ENCODE data around the gene VPS35. TPM values are rescaled to one million over a fixed set of nuclear protein-coding genes. Genes with fewer than 3 reads are reported as not detected.

The VPS35 gene
- total and polyA plus RNA-seq, 11 donors = 16.7 to 118 (median 84.4) TPM

GRCh38 chr16:46719528-46719927 lies 30.6 kb upstream of the VPS35 start:
- ATAC-seq (no peak), DNase-seq (no peak)
- Histone ChIP-seq H3K9me3 (no peaks in the 10 kb centered on the region), H3K27ac (no peak overlapping the region), H3K27me3 (no peaks in the 10 kb centered on the region), H3K4me1 (peaks cover 0 to 25% (median 7%) of the 10 kb centered on the region in 12 donors), H3K4me3 (no peak overlapping the region), H3K36me3 (peaks cover 0 to 79% (median 6%) of the 10 kb centered on the region in 9 donors)
- 82 to 87% (median 85%) methylated on average over 6 of the region's 6 CpGs for WGBS, 4 donors
- TF ChIP-seq CTCF (IDR thresholded peaks at IDR 0.05) (no peak), POLR2A (IDR thresholded peaks at IDR 0.05) (no peak)
- intact Hi-C loops (cut with DNase I) = no loop called here

DNA sequence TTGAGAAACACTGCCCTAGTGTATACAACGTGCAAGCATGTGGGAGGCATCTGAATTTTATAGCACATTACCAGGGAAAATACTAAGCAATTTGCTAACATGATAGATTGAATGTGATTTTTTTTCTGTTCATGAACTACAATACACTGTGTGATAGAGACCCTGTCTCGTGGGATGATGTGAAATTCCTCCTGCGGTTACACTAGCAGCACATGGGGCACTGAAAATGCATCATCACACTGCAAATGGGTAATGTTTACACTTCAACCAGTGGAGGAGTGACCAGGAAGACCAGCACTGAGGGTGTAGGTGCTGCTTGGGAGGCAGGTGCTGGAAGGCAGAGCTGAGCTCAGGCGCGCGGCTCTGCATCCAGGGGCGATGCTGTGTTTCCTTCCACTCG lies 29.2 kb upstream of the VPS35 start:
- intact Hi-C loops (cut with DNase I) = no loop called here
- TF ChIP-seq CTCF (IDR thresholded peaks at IDR 0.05) = no peak
- TF ChIP-seq POLR2A (IDR thresholded peaks at IDR 0.05) = no peak
- ATAC-seq (no peak), DNase-seq (no peak)
- H3K27ac ChIP-seq = no peak overlapping the region
- no peaks in the 10 kb centered on the region for H3K27me3 ChIP-seq
- peaks cover 0 to 66% (median 6%) of the 10 kb centered on the region in 9 donors for H3K36me3 ChIP-seq
- peaks cover 0 to 38% (median 12%) of the 10 kb centered on the region in 12 donors for H3K4me1 ChIP-seq
- H3K9me3 ChIP-seq = no peaks in the 10 kb centered on the region
- H3K4me3 ChIP-seq = no peak overlapping the region
- 74 to 81% (median 77%) methylated on average over 8 of the region's 8 CpGs for WGBS, 4 donors

DNA sequence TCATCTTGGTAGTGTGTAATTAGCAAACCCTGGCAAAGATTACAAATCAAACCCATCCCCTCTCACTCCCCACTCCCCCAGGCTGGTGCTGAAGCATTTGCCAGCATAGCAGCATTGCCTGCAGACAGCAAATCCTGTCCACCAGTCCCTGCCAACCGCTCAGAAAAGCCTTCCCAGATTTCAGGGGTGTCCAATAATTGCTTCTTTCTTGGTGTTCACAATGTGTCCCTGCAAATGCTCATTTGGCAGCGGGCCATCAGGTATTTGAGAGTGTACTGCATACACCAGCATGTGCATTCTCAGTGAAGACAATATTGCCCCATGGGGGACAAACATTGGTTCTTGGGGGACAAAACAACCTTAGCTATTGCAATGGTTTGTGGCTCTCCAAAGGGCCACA lies 28.7 kb upstream of the VPS35 start:
- intact Hi-C loops (cut with DNase I) = no loop called here

DNA sequence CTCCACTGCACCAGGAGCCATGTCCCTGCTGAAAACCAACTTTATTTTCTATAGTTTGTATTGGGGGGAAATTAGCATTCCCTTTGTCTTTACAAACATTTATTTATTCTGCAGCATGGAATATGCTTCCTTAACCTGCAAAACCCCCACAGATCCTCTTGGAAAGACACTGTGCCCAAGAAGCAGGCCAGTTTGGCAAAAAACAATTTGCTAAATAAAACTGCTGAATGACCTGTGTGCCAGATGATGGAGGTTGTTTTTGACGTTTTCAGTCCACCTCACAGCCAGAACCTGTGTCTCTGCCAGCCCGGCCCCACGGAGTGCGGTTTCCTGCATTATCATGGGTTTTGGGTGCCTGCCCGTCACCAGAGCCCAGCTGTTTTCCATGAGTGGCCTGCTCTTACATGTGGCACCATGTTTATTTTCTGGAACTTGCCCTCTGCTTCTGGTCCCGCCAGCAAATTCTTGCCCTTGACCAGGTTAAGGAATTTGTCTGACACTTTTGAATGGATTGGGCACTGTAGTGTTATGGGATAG lies 26.9 kb upstream of the VPS35 start:
- Histone ChIP-seq H3K27ac (peak overlapping the region in 11 of 12 donors; percentile 2 to 84 (median 54)), H3K36me3 (peaks cover 0 to 52% (median 6%) of the 10 kb centered on the region in 9 donors), H3K4me3 (no peak overlapping the region), H3K27me3 (no peaks in the 10 kb centered on the region), H3K4me1 (peaks cover 5 to 62% (median 20%) of the 10 kb centered on the region in 12 donors), H3K9me3 (no peaks in the 10 kb centered on the region)
- ATAC-seq (peak; percentile 76 to 83 (median 78)), DNase-seq (peak; percentile 78 to 90 (median 82))
- TF ChIP-seq CTCF (IDR thresholded peaks at IDR 0.05) = no peak
- no peak for TF ChIP-seq POLR2A (IDR thresholded peaks at IDR 0.05)
- 29 to 41% (median 38%) methylated on average over 5 to 6 of the region's 6 CpGs for WGBS, 4 donors
- intact Hi-C loops (cut with DNase I) = no loop called here

More for the DNA sequence above, 28.7 kb upstream of the VPS35 start:
- no peaks in the 10 kb centered on the region for H3K9me3 ChIP-seq
- H3K4me1 ChIP-seq = peaks cover under 1 to 44% (median 13%) of the 10 kb centered on the region in 12 donors
- no peak for DNase-seq
- peak overlapping the region in 2 of 12 donors; percentile 80 to 84 for H3K27ac ChIP-seq
- no peak for TF ChIP-seq CTCF (IDR thresholded peaks at IDR 0.05)
- no peak for TF ChIP-seq POLR2A (IDR thresholded peaks at IDR 0.05)
- no peak for ATAC-seq
- H3K4me3 ChIP-seq = no peak overlapping the region
- no peaks in the 10 kb centered on the region for H3K27me3 ChIP-seq
- H3K36me3 ChIP-seq = peaks cover 0 to 62% (median 6%) of the 10 kb centered on the region in 9 donors
- 73 to 80% (median 78%) methylated on average over 2 of the region's 2 CpGs for WGBS, 4 donors

All from heart left ventricle (tissue), 16 donors.